ENCODE measurements around the gene PPP1CA.
A peak's percentile ranks its signal among the peaks of the same experiment; 100 is the strongest.

PPP1CA gene

GRCh38 chr11:67353317-67354074 is 48.2 kb downstream of the PPP1CA start, which contains the start of gene POLD4:
Gene POLD4 (minus strand): TSS chr11:67353546. CDS start chr11:67353399, 147 bp downstream.
- peak; percentile 89 to 91 for DNase-seq (ENCODE audit: low read depth in 1 of 2, low spot score in 1 of 2)

- no peak for DNase-seq (ENCODE audit: low read depth in 1 of 2, low spot score in 1 of 2)
Observed at GRCh38 chr11:67352546-67353316, 48.9 kb downstream of the PPP1CA start.

- peak in 1 of 2 donors; percentile 41 for DNase-seq (ENCODE audit: low read depth in 1 of 2, low spot score in 1 of 2)
Observed at GRCh38 chr11:67351275-67352005, 50.2 kb downstream of the PPP1CA start.

- no peak for DNase-seq (ENCODE audit: low read depth in 1 of 2, low spot score in 1 of 2)
Observed at GRCh38 chr11:67349928-67350465, 51.7 kb downstream of the PPP1CA start.

- no peak for DNase-seq (ENCODE audit: low read depth in 1 of 2, low spot score in 1 of 2)
Observed at GRCh38 chr11:67349457-67349856, 52.2 kb downstream of the PPP1CA start.

GRCh38 chr11:67349036-67349435 is 52.6 kb downstream of the PPP1CA start:
- no peak for DNase-seq (ENCODE audit: low read depth in 1 of 2, low spot score in 1 of 2)
